Mucosa of descending colon (tissue), 3 donors: ENCODE data around the gene TRMT61A. TPM values are rescaled to one million over a fixed set of nuclear protein-coding genes. Genes with fewer than 3 reads are reported as not detected.

Source experiments
- ATAC-seq: fragments of 200-7000 bp; cut with Tn5 transposase; one replicate; pipeline ENCODE4 v1.9.1; 2020; ENCODE audit warnings: mild to moderate bottlenecking, moderate library complexity
- DNase-seq, 3 donors: peaks; one replicate each; pipeline ENCODE4 v3.0.0-alpha.2; 2020
- H3K36me3 ChIP-seq: fragments of 200-600 bp; one replicate; pipeline ENCODE4 v1.8.0; 2021; ENCODE audit warnings: low read depth, mild to moderate bottlenecking
- H3K4me1 ChIP-seq: fragments of 200-600 bp; one replicate; pipeline ENCODE4 v1.8.0; 2021; ENCODE audit warnings: low read depth, mild to moderate bottlenecking
- H3K4me3 ChIP-seq: fragments of 200-600 bp; one replicate; pipeline ENCODE4 v1.8.0; 2021; ENCODE audit warnings: mild to moderate bottlenecking
- H3K9me3 ChIP-seq: fragments of 200-600 bp; one replicate; pipeline ENCODE4 v1.8.0; 2021; ENCODE audit warnings: mild to moderate bottlenecking
- intact Hi-C, 2 donors: fragments of 100-400 bp; cut with DNase I in 1 of 2; cut with micrococcal nuclease in 1 of 2; formaldehyde crosslinking; loops; one replicate each; pipeline versions ENCODE4 v1.11.0 to v1.11.1; 2022; cut with DNase I, micrococcal nuclease
- total RNA-seq, 3 donors: library from RNA; stranded (reverse); fragmentation: NEBNext Ultra II Directional in 2 of 3; extraction: Animal tissue kit (Norgen Biotek cat#: 25700) in 2 of 3; gene quantifications; one replicate each; pipeline versions ENCODE4 v1.2.1 to v1.2.4, GENCODE V29; 2021 to 2023
- TF ChIP-seq, protein P1 (sequence below): fragments of 200-600 bp; IDR thresholded peaks from one replicate; pipeline ENCODE4 v1.8.0; 2022; ENCODE audit warnings: antibody characterized with exemption, mild to moderate bottlenecking
- donor health status: DM: no; HTN: no; CAD: no; lungs with moderate emphysema.
- donor health status: DM: no; HTN: no; CAD: no.
- donor health status: DM: no; HTN: yes; CAD: no.

Gene TRMT61A
- total RNA-seq, 3 donors from 2014 or later: 10.2 to 23.7 (median 10.5) TPM

- intact Hi-C loops: no loop called here
- peaks cover 1% of the 10 kb centered on the region for H3K36me3 ChIP-seq
- H3K4me1 ChIP-seq: no peaks in the 10 kb centered on the region
- DNase-seq (no peak), ATAC-seq (no peak)
- no peaks in the 10 kb centered on the region for H3K9me3 ChIP-seq
- TF ChIP-seq, protein P1, sequence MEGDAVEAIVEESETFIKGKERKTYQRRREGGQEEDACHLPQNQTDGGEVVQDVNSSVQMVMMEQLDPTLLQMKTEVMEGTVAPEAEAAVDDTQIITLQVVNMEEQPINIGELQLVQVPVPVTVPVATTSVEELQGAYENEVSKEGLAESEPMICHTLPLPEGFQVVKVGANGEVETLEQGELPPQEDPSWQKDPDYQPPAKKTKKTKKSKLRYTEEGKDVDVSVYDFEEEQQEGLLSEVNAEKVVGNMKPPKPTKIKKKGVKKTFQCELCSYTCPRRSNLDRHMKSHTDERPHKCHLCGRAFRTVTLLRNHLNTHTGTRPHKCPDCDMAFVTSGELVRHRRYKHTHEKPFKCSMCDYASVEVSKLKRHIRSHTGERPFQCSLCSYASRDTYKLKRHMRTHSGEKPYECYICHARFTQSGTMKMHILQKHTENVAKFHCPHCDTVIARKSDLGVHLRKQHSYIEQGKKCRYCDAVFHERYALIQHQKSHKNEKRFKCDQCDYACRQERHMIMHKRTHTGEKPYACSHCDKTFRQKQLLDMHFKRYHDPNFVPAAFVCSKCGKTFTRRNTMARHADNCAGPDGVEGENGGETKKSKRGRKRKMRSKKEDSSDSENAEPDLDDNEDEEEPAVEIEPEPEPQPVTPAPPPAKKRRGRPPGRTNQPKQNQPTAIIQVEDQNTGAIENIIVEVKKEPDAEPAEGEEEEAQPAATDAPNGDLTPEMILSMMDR: no peak
- no peak overlapping the region for H3K4me3 ChIP-seq
These were observed 40.0 kb upstream of the TRMT61A start for GRCh38 chr14:103488960-103489359.

- DNase-seq (no peak), ATAC-seq (no peak)
- intact Hi-C loops: no loop called here
- TF ChIP-seq, protein P1: no peak
- no peak overlapping the region for H3K4me3 ChIP-seq
- H3K9me3 ChIP-seq: no peaks in the 10 kb centered on the region
- no peaks in the 10 kb centered on the region for H3K36me3 ChIP-seq
- no peaks in the 10 kb centered on the region for H3K4me1 ChIP-seq
These were observed 39.4 kb upstream of the TRMT61A start for GRCh38 chr14:103489621-103490020.

GRCh38 chr14:103491691-103492090, 37.3 kb upstream of the TRMT61A start:
- intact Hi-C loops: no loop called here
- no peaks in the 10 kb centered on the region for H3K36me3 ChIP-seq
- H3K9me3 ChIP-seq: no peaks in the 10 kb centered on the region
- no peaks in the 10 kb centered on the region for H3K4me1 ChIP-seq
- ATAC-seq: no peak
- no peak for DNase-seq
- TF ChIP-seq, protein P1: no peak
- H3K4me3 ChIP-seq: no peak overlapping the region

GRCh38 chr14:103492156-103492925, 36.7 kb upstream of the TRMT61A start:
- H3K36me3 ChIP-seq: no peaks in the 10 kb centered on the region
- DNase-seq: no peak
- no peaks in the 10 kb centered on the region for H3K9me3 ChIP-seq
- intact Hi-C loops: no loop called here
- no peaks in the 10 kb centered on the region for H3K4me1 ChIP-seq
- TF ChIP-seq, protein P1: no peak
- ATAC-seq: no peak
- no peak overlapping the region for H3K4me3 ChIP-seq

GRCh38 chr14:103495854-103496253, 33.1 kb upstream of the TRMT61A start:
- Histone ChIP-seq H3K9me3 (no peaks in the 10 kb centered on the region), H3K4me1 (peaks cover 4% of the 10 kb centered on the region), H3K4me3 (no peak overlapping the region), H3K36me3 (no peaks in the 10 kb centered on the region)
- DNase-seq (no peak), ATAC-seq (no peak)
- intact Hi-C loops: no loop called here
- TF ChIP-seq, protein P1: no peak
